B cell (primary cell): ENCODE results near the gene OR2W3. TPM values are rescaled to one million over a fixed set of nuclear protein-coding genes. Genes with fewer than 3 reads are reported as not detected.

Source experiments
- ATAC-seq: fragments of 200-7000 bp; cut with Tn5 transposase; one replicate; pipeline ENCODE4 v1.10.0; 2021; ENCODE audit warnings: low read depth, mild to moderate bottlenecking, moderate number of reproducible peaks, moderate library complexity
- CTCF ChIA-PET: fragments of 350-600 bp; sonication (Branson Sonifier 250); formaldehyde crosslinking; loops from one replicate; lab custom pipeline; 2021; ENCODE audit warnings: antibody characterized with exemption, inconsistent platforms; lab: Charles Lee
- POLR2A ChIA-PET: fragments of 350-600 bp; sonication (Branson Sonifier 250); formaldehyde crosslinking; loops from one replicate; lab custom pipeline; 2021; ENCODE audit warnings: antibody characterized with exemption; lab: Charles Lee
- DNase-seq: peaks from one replicate; pipeline ENCODE4 v3.0.0; 2013
- H2AFZ ChIP-seq: 2 replicates; pipeline ENCODE4 v1.6.1; 2012; ENCODE audit warnings: mild to moderate bottlenecking, low read depth, low read length; ENCODE audit not compliant: insufficient read depth, poor library complexity, severe bottlenecking
- H3K27ac ChIP-seq, 2 donors: 1 replicate in 1 of 2; 2 replicates in 1 of 2; pipeline ENCODE4 v1.5.1; 2012 to 2013; ENCODE audit warnings: low read length in 2 of 2, mild to moderate bottlenecking in 2 of 2, moderate library complexity in 1 of 2
- H3K27me3 ChIP-seq, 4 experiments: fragments of 200-600 bp in 1 of 4; sonication (generic) in 1 of 4; replicated peaks in 1 of 4; 1 replicate in 2 of 4; 2 replicates in 2 of 4; pipeline versions ENCODE4 v1.6.1 to v1.7.0; 2013 to 2016; ENCODE audit warnings: low read length in 3 of 4, mild to moderate bottlenecking in 2 of 4, mixed read lengths in 1 of 4, moderate library complexity in 1 of 4; ENCODE audit not compliant: insufficient read depth in 4 of 4, control insufficient read depth in 3 of 4; ENCODE audit errors: control extremely low read depth in 1 of 4
- H3K36me3 ChIP-seq, 2 experiments: replicated peaks in 1 of 2; 1 replicate in 1 of 2; 2 replicates in 1 of 2; pipeline versions ENCODE4 v1.6.1 to v1.7.1; 2013; ENCODE audit warnings: low read length in 1 of 2; ENCODE audit not compliant: insufficient read depth in 2 of 2, control insufficient read depth in 1 of 2; ENCODE audit errors: control extremely low read depth in 1 of 2, extremely low read depth in 1 of 2
- H3K4me1 ChIP-seq, 2 donors: fragments of 200-600 bp in 1 of 2; sonication (generic) in 1 of 2; 1 replicate in 1 of 2; 2 replicates in 1 of 2; pipeline versions ENCODE4 v1.5.1 to v1.6.1; 2013 to 2017; ENCODE audit warnings: low read length in 2 of 2; ENCODE audit not compliant: control insufficient read depth in 2 of 2, insufficient read depth in 2 of 2
- H3K4me2 ChIP-seq: replicated peaks from 2 replicates; pipeline ENCODE3; 2012; ENCODE audit warnings: mild to moderate bottlenecking, low read depth, low read length; ENCODE audit not compliant: poor library complexity, severe bottlenecking
- H3K4me3 ChIP-seq, 5 experiments: fragments of 200-600 bp in 1 of 5; sonication (generic) in 1 of 5; 1 replicate in 3 of 5; 2 replicates in 2 of 5; pipeline versions ENCODE4 v1.5.1 to v1.7.0; 2011 to 2016; ENCODE audit warnings: low read length in 4 of 5, mild to moderate bottlenecking in 4 of 5, low read depth in 2 of 5, control low read depth in 1 of 5, moderate library complexity in 1 of 5; ENCODE audit not compliant: insufficient read depth in 1 of 5; ENCODE audit errors: control extremely low read depth in 1 of 5, extremely low read depth in 1 of 5
- H3K79me2 ChIP-seq: fragments of 200-600 bp; sonication (generic); one replicate; pipeline ENCODE4 v1.6.0; 2016; ENCODE audit warnings: low read length; ENCODE audit not compliant: control insufficient read depth, insufficient read depth
- H3K9ac ChIP-seq: fragments of 200-600 bp; sonication (generic); 2 replicates; pipeline ENCODE4 v1.6.1; 2017; ENCODE audit warnings: mild to moderate bottlenecking, low read length, moderate library complexity
- H3K9me3 ChIP-seq, 3 donors: one replicate each; pipeline versions ENCODE4 v1.6.1 to v1.7.1; 2013; ENCODE audit warnings: low read length in 2 of 3; ENCODE audit not compliant: control insufficient read depth in 2 of 3, insufficient read depth in 1 of 3; ENCODE audit errors: control extremely low read depth in 1 of 3
- H4K20me1 ChIP-seq: 2 replicates; pipeline ENCODE4 v1.6.0; 2012; ENCODE audit warnings: mild to moderate bottlenecking, low read length; ENCODE audit not compliant: insufficient read depth, control insufficient read depth, poor library complexity, severe bottlenecking
- H3K27ac Mint-ChIP-seq: one replicate; pipeline ENCODE4 v1.8.0; 2021; ENCODE audit warnings: mixed read lengths
- H3K27me3 Mint-ChIP-seq: one replicate; pipeline ENCODE4 v1.8.0; 2021; ENCODE audit warnings: mixed read lengths
- H3K4me1 Mint-ChIP-seq: one replicate; pipeline ENCODE4 v1.8.0; 2021; ENCODE audit warnings: mixed read lengths
- H3K4me3 Mint-ChIP-seq: one replicate; pipeline ENCODE4 v1.8.0; 2021; ENCODE audit warnings: mixed read lengths
- H3K9me3 Mint-ChIP-seq: one replicate; pipeline ENCODE4 v1.8.0; 2022; ENCODE audit warnings: mixed read lengths; ENCODE audit not compliant: insufficient read depth
- EZH2 ChIP-seq: IDR thresholded peaks from 2 replicates; pipeline ENCODE4 v1.6.1; 2012; ENCODE audit warnings: borderline replicate concordance, low read depth, mild to moderate bottlenecking, moderate library complexity, low read length; ENCODE audit not compliant: insufficient read depth, poor library complexity, severe bottlenecking
- WGBS: methylation state at CpG from one replicate; pipeline ENCODE4 v1.1.5; 2013; ENCODE audit warnings: missing lambda C conversion rate; ENCODE audit not compliant: insufficient coverage; 5-methylcytosine and 5-hydroxymethylcytosine counted together
- intact Hi-C: fragments of 100-400 bp; cut with micrococcal nuclease; formaldehyde crosslinking; loops from one replicate; pipeline ENCODE4 v1.10.0; 2022
- polyA plus RNA-seq: library from polyadenylated mRNA; depleted of rRNA; stranded (reverse); fragments of >200 nt; gene quantifications from 2 replicates; pipeline ENCODE4 v1.2.3, GENCODE V29; 2012
- total RNA-seq, 2 donors: library from RNA; stranded (reverse); fragments of 120-200 nt in 1 of 2; gene quantifications; 1 replicate in 1 of 2; 2 replicates in 1 of 2; pipeline versions ENCODE4 v1.2.3 to v1.2.4, GENCODE V29; 2013 to 2022
- TF ChIP-seq, protein P1 (sequence below): fragments of 200-600 bp; IDR thresholded peaks from one replicate; pipeline ENCODE4 v1.8.0; 2022; ENCODE audit warnings: antibody characterized with exemption, mild to moderate bottlenecking

Gene OR2W3
- total and polyA plus RNA-seq, 2 donors (not counting 1 experiment from before 2014, with no cell fraction given): 2.5 TPM; not detected in 1

DNA sequence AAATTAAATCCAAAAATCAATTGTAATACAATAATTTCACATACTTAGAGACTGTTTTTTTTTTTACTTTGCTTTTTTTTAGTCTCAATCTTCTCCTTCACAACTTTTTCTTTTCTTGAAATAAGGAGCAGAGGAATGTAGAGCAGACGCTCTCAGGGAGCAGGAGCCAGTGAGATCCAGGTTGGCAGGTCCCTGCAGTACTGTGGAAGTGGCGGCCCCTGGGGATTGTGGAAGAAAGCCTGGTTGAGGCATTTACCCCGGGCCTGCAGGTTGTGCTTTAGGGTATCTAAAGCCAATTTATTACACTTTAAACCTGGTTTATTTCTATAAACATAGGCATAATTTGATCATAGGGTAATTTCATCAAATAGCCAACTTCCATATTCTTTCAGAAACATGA is 28.6 kb downstream of the OR2W3 start:
- no peaks in the 10 kb centered on the region for H3K9me3 Mint-ChIP-seq
- Histone ChIP-seq H3K4me2 (no peak overlapping the region), H3K36me3 (no peaks in the 10 kb centered on the region), H3K27me3 (no peaks in the 10 kb centered on the region), H2AFZ (no peak overlapping the region), H3K79me2 (no peaks in the 10 kb centered on the region), H3K4me1 (no peaks in the 10 kb centered on the region), H3K27ac (no peak overlapping the region), H3K4me3 (no peak overlapping the region), H3K9ac (no peak overlapping the region), H4K20me1 (no peaks in the 10 kb centered on the region), H3K9me3 (no peaks in the 10 kb centered on the region)
- ATAC-seq (no peak), DNase-seq (no peak)
- H3K27me3 Mint-ChIP-seq: no peaks in the 10 kb centered on the region
- intact Hi-C loops: no loop called here
- H3K27ac Mint-ChIP-seq: no peak overlapping the region
- H3K4me1 Mint-ChIP-seq: no peaks in the 10 kb centered on the region
- ChIA-PET POLR2A (no interaction called here), CTCF (interaction anchor here (1.0 kb wide), 1 partner anchor 363 kb away, joined by 4 read pairs; no protein-coding TSS in a partner anchor)
- TF ChIP-seq, protein P1, sequence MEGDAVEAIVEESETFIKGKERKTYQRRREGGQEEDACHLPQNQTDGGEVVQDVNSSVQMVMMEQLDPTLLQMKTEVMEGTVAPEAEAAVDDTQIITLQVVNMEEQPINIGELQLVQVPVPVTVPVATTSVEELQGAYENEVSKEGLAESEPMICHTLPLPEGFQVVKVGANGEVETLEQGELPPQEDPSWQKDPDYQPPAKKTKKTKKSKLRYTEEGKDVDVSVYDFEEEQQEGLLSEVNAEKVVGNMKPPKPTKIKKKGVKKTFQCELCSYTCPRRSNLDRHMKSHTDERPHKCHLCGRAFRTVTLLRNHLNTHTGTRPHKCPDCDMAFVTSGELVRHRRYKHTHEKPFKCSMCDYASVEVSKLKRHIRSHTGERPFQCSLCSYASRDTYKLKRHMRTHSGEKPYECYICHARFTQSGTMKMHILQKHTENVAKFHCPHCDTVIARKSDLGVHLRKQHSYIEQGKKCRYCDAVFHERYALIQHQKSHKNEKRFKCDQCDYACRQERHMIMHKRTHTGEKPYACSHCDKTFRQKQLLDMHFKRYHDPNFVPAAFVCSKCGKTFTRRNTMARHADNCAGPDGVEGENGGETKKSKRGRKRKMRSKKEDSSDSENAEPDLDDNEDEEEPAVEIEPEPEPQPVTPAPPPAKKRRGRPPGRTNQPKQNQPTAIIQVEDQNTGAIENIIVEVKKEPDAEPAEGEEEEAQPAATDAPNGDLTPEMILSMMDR: no peak
- TF ChIP-seq EZH2: no peak
- no peak overlapping the region for H3K4me3 Mint-ChIP-seq
- WGBS: no CpG with 5 or more reads among the region's 3 CpGs

DNA sequence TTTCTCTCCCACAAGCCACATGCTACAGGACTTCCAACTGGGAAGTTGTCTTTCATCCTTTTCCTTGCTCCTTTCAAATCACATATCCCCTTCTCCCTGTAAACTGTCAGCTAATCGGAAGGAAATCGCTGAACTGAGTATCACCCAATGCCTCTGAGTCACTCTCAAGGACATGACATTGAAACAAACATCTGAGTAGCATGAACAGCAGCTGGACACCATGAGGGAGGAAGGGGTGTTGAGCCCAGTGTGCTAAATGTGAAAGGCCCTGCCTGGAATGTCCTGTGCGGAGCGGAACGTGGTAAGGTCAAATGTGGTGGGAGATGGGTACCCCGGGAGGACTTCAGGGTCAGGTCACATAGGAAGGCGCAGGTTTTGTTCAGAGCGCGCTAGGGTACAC is 29.5 kb downstream of the OR2W3 start, which contains the start of gene OR2AJ1:
Gene OR2AJ1 (plus strand): TSS at position 22 of the 400 bp plus-strand sequence. CDS start 8,880 bp downstream, outside the sequence.
- ATAC-seq (no peak), DNase-seq (no peak)
- H4K20me1 ChIP-seq: no peaks in the 10 kb centered on the region
- no peak within 1 kb of the TSS for H3K4me2 ChIP-seq
- no peak for TF ChIP-seq EZH2
- TF ChIP-seq, protein P1: no peak
- H3K9me3 ChIP-seq: no peaks in the 10 kb centered on the region
- H3K4me1 Mint-ChIP-seq: no peaks in the 10 kb centered on the region
- 98% methylated on average over 5 of the region's 9 CpGs for WGBS
- no peak within 1 kb of the TSS for H3K27ac ChIP-seq
- H3K4me3 Mint-ChIP-seq: no peak within 1 kb of the TSS
- no peaks in the 10 kb centered on the region for H3K79me2 ChIP-seq
- H3K9ac ChIP-seq: no peak within 1 kb of the TSS
- ChIA-PET POLR2A (no interaction called here), CTCF (interaction anchor here (1.0 kb wide), 1 partner anchor 364 kb away, joined by 4 read pairs; no protein-coding TSS in a partner anchor)
- no peak within 1 kb of the TSS for H3K4me3 ChIP-seq
- no peak within 1 kb of the TSS for H3K27ac Mint-ChIP-seq
- H3K4me1 ChIP-seq: no peaks in the 10 kb centered on the region
- intact Hi-C loops: no loop called here
- no peaks in the 10 kb centered on the region for H3K36me3 ChIP-seq
- H3K9me3 Mint-ChIP-seq: no peaks in the 10 kb centered on the region
- H2AFZ ChIP-seq: no peak within 1 kb of the TSS
- no peaks in the 10 kb centered on the region for H3K27me3 Mint-ChIP-seq
- H3K27me3 ChIP-seq: no peaks in the 10 kb centered on the region
